ENCODE data around the gene ANKLE2.
"Not testable (repeated sequence)": the region's sequence is repeated elsewhere in the genome, so short reads cannot be mapped to it uniquely, and the experiment has no call there.

The ANKLE2 gene

GRCh38 chr12:132761921-132762583, 420 bp upstream of the ANKLE2 start:
- peak; percentile 18 for TF ChIP-seq CTCF (IDR thresholded peaks at IDR 0.05; ENCODE audit: insufficient read depth, low read depth, low read length, missing control alignments)
- H3K4me3 ChIP-seq (ENCODE audit: low read length), result peak overlapping the region; percentile 67

GRCh38 chr12:132759359-132759758, 2.3 kb downstream of the ANKLE2 start:
- DNase-seq (ENCODE audit: low read depth), result no peak
- H3K4me3 ChIP-seq (ENCODE audit: low read length), result no peak overlapping the region
- TF ChIP-seq CTCF (IDR thresholded peaks at IDR 0.05; ENCODE audit: insufficient read depth, low read depth, low read length, missing control alignments), result no peak

More at GRCh38 chr12:132761921-132762583, 420 bp upstream of the ANKLE2 start:
- DNase-seq (ENCODE audit: low read depth), result peak; percentile 92

GRCh38 chr12:132758825-132759224, 2.8 kb downstream of the ANKLE2 start:
- DNase-seq (ENCODE audit: low read depth); H3K4me3 ChIP-seq (ENCODE audit: low read length): not testable (repeated sequence)

- TF ChIP-seq CTCF (IDR thresholded peaks at IDR 0.05; ENCODE audit: insufficient read depth, low read depth, low read length, missing control alignments), result no peak
- no peak overlapping the region for H3K4me3 ChIP-seq (ENCODE audit: low read length)
- no peak for DNase-seq (ENCODE audit: low read depth)
Observed at GRCh38 chr12:132754160-132754932, 7.3 kb downstream of the ANKLE2 start.

GRCh38 chr12:132753670-132754069, 8.0 kb downstream of the ANKLE2 start:
- not testable (repeated sequence) for H3K4me3 ChIP-seq (ENCODE audit: low read length); DNase-seq (ENCODE audit: low read depth)

GRCh38 chr12:132748319-132748718, 13.3 kb downstream of the ANKLE2 start:
- no peak overlapping the region for H3K4me3 ChIP-seq (ENCODE audit: low read length)
- no peak for TF ChIP-seq CTCF (IDR thresholded peaks at IDR 0.05; ENCODE audit: insufficient read depth, low read depth, low read length, missing control alignments)
- no peak for DNase-seq (ENCODE audit: low read depth)

- no peak overlapping the region for H3K4me3 ChIP-seq (ENCODE audit: low read length)
- TF ChIP-seq CTCF (IDR thresholded peaks at IDR 0.05; ENCODE audit: insufficient read depth, low read depth, low read length, missing control alignments), result no peak
- DNase-seq (ENCODE audit: low read depth), result no peak
Observed at GRCh38 chr12:132747896-132748295, 13.7 kb downstream of the ANKLE2 start.

- no peak for DNase-seq (ENCODE audit: low read depth)
- TF ChIP-seq CTCF (IDR thresholded peaks at IDR 0.05; ENCODE audit: insufficient read depth, low read depth, low read length, missing control alignments), result no peak
- H3K4me3 ChIP-seq (ENCODE audit: low read length), result no peak overlapping the region
Observed at GRCh38 chr12:132747395-132747794, 14.2 kb downstream of the ANKLE2 start.

All from epithelial cell of esophagus (primary cell).